Activated CD4-positive, alpha-beta T cell treated with anti-CD3 and anti-CD28 coated beads, Interleukin-2, amount 10 ng/mL, durations not matched to agents 24 days and 14 days (primary cell): ENCODE data around the gene SEMA6D. TPM values are rescaled to one million over a fixed set of nuclear protein-coding genes. Genes with fewer than 3 reads are reported as not detected.

Experiments used
- DNase-seq: peaks from one replicate; pipeline ENCODE4 v3.0.0; 2022
- H3K27ac Mint-ChIP-seq: one replicate; pipeline ENCODE4 v1.8.0; 2022; ENCODE audit warnings: mild to moderate bottlenecking, mixed read lengths
- H3K27me3 Mint-ChIP-seq: one replicate; pipeline ENCODE4 v1.8.0; 2022; ENCODE audit warnings: mixed read lengths
- H3K36me3 Mint-ChIP-seq: one replicate; pipeline ENCODE4 v1.8.0; 2022; ENCODE audit warnings: low read depth, mild to moderate bottlenecking, mixed read lengths
- H3K4me1 Mint-ChIP-seq: one replicate; pipeline ENCODE4 v1.8.0; 2021; ENCODE audit warnings: mixed read lengths
- H3K4me3 Mint-ChIP-seq: one replicate; pipeline ENCODE4 v1.8.0; 2022; ENCODE audit warnings: mild to moderate bottlenecking, moderate library complexity, mixed read lengths
- H3K9me3 Mint-ChIP-seq: one replicate; pipeline ENCODE4 v1.8.0; 2021; ENCODE audit warnings: mixed read lengths
- intact Hi-C: fragments of 100-400 bp; cut with micrococcal nuclease; formaldehyde crosslinking; loops from one replicate; pipeline ENCODE4 v1.15.1; 2023
- total RNA-seq: library from RNA; stranded (reverse); gene quantifications from 2 replicates; pipeline ENCODE4 v1.2.3, GENCODE V29; 2022

Gene SEMA6D
- total RNA-seq, 1 donor from 2014 or later: not detected

DNA sequence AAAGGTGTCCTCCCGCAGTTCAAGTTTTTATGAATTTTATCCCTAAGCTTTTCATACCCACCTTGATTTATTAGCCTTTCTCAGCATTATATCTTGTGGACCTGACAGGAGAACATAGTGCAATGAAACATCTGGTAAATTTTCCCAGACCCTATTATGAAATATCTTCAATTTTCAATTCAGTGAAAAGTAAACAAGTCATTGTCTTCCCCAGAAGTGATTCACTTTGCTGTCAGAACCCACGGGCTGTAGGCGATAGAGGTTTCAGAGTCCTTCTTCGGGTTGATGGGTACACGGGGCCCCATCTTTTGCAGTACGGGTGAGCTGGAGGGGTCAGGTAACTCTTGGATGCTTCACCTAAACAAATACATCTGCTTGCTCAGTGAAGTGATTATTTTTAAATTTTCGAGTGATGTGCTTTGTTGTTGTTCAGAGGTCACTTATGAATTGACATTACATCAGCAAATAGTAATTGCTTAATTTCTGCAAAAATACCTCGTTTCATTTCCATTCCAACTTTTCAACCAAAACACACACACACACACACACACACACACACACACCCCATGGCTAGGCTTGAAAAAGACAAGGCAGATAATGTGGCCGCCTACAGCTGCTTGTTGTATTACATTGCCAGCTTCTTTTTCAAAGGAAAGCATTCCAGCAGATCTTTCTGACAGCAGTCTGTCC is 102.9 kb downstream of the SEMA6D start:
- peaks cover 10% of the 10 kb centered on the region for H3K27me3 Mint-ChIP-seq
- no peak overlapping the region for H3K4me3 Mint-ChIP-seq
- no peak for DNase-seq
- intact Hi-C loops: no loop called here
- H3K4me1 Mint-ChIP-seq: no peaks in the 10 kb centered on the region
- H3K36me3 Mint-ChIP-seq: no peaks in the 10 kb centered on the region
- H3K27ac Mint-ChIP-seq: no peak overlapping the region
- no peaks in the 10 kb centered on the region for H3K9me3 Mint-ChIP-seq

DNA sequence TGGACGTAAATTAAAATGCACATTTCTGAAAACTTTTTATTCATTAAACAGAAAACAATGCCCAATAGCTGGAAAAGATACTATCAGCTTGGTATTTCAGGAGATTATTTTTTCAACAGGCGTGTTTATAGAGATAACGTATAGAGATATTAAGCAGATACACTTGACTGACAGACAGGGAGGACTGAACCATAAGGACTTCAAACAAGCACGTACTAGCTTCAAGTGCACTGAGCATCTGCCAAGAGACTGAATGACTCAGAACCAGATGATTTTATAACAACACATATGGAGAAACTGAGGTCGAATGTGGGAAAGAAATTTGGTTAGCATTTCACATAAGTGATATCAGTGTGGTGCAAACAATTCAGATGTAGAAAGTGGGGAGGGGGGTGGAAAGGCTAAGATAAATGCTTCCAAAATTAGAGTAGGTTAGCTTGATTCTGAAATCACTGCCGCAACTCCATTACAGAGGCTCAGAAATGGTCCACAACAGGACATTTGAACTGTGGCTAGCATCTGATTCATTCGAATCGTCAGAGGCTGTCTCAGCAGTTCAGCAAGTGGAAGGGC is 103.5 kb downstream of the SEMA6D start:
- Mint-ChIP-seq H3K9me3 (no peaks in the 10 kb centered on the region), H3K27me3 (peaks cover 8% of the 10 kb centered on the region), H3K27ac (no peak overlapping the region), H3K36me3 (no peaks in the 10 kb centered on the region), H3K4me3 (no peak overlapping the region), H3K4me1 (no peaks in the 10 kb centered on the region)
- no peak for DNase-seq
- intact Hi-C loops: no loop called here

DNA sequence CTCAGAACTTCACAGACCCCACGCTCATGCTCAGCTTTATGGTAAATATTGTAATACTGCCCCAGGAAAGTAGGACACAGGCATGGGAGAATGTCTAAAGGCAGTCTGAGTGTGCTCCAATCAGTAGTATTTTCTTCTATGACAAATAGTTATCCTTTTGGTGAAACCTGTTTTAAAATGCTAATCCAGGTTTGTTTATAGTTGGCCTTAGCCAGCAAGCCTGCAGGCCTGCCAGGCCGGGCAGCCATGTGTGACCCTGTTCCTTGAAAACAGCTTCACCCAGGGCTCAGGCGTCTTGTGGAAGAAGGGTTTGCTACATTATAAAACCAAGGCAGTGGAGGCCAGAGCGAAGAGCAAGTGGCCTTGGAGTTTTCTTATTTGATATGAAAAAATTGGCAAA is 104.7 kb downstream of the SEMA6D start:
- H3K27me3 Mint-ChIP-seq: peaks cover 5% of the 10 kb centered on the region
- H3K9me3 Mint-ChIP-seq: no peaks in the 10 kb centered on the region
- intact Hi-C loops: no loop called here
- H3K4me3 Mint-ChIP-seq: no peak overlapping the region
- H3K27ac Mint-ChIP-seq: no peak overlapping the region
- H3K4me1 Mint-ChIP-seq: no peaks in the 10 kb centered on the region
- no peaks in the 10 kb centered on the region for H3K36me3 Mint-ChIP-seq
- no peak for DNase-seq
